GM19452 (cell line): ENCODE results near the gene NRM.
A peak's percentile ranks its signal among the peaks of the same experiment; 100 is the strongest.
"Not testable (repeated sequence)": the region's sequence is repeated elsewhere in the genome, so short reads cannot be mapped to it uniquely, and the experiment has no call there.

ENCODE experiments used
- ATAC-seq: cut with Tn5 transposase; IDR thresholded peaks from one replicate; pipeline ENCODE4 v1.9.1; 2021; ENCODE audit not compliant: unreplicated experiment

The NRM gene

GRCh38 chr6:30672445-30673253, 18.1 kb downstream of the NRM start, which contains the start of gene DHX16:
DHX16 (minus strand) TSS chr6:30673006; CDS start chr6:30672841, 165 bp downstream.
- ATAC-seq, result peak; percentile 76

DNA sequence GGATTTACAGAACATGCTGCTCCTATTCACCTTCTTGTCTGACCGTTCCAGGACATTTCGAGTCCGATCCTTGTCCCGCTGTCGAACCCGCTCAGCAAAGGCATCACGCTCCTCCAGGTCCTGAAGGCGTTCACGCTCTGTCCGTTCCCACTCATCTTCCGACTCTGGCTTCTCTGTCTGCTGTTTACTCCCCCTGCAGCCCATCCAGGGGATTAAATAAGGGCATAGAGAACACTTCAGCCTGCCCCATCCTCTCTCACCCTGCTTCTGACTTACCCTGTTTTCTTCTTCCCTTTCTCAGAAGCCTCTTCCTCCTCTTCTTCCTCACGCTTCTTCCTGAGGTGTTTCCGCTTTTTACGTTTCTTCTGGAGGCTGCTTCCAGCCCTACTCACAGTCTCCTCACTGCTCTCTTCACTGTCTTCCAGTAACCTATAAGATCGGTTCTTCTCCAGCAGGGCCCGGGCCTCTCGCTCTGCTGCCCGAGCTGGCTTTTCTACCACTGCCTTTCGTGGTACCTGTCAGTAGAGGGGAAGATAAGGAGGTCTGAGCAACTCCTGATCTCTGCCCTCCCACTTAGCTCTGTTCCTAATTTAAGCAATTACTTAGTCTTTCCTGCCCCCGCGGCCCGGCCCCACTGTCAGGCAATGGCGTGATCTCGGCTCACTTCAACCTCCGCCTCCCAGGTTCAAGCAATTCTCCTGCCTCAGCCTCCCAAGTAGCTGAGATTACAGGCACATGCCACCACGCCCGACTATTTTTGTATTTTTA, 19.8 kb downstream of the NRM start:
- no peak for ATAC-seq

GRCh38 chr6:30666300-30666699, 24.5 kb downstream of the NRM start:
- not testable (repeated sequence) for ATAC-seq

- ATAC-seq, result no peak
Measured at GRCh38 chr6:30664994-30665767, 25.6 kb downstream of the NRM start.

DNA sequence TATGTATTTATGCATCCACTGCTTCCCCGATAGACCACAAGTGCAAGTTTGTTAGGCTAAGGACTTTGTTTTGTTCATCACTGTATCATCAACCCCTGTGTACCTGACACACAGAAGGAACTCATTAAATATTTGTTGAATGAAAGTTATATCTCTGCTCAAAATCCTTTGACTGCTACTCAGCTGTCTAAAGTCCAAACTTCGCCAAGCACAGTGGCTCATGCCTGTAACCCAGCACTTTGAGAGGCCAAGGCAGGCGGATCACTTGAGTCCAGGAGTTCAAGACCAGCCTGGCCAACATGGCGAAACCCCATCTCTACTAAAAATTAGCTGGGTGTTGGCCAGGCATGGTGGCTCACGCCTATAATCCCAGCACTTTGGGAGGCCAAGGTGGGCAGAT, 32.9 kb downstream of the NRM start:
- not testable (repeated sequence) for ATAC-seq

- ATAC-seq, result no peak
Measured at GRCh38 chr6:30657454-30657853, 33.3 kb downstream of the NRM start.

DNA sequence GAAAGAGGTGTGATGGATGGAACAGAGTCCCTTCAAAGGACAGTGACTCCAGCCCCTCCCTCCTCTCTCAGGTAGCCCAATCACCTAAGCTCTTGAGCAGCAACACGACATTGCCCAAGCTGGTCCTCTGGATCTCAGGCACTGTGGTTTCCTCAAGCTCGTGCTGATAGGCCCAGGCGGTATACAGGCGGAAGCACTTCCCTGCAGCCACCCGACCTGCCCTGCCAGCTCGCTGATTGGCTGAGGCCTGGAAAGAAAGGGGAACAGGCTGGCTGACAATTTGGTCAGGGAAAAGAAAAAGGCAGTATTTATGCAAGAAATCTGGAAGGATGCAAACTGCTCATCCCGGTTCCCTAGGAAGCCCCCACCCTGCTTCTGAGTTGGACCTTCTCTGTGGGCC, 34.3 kb downstream of the NRM start:
- ATAC-seq, result no peak

DNA sequence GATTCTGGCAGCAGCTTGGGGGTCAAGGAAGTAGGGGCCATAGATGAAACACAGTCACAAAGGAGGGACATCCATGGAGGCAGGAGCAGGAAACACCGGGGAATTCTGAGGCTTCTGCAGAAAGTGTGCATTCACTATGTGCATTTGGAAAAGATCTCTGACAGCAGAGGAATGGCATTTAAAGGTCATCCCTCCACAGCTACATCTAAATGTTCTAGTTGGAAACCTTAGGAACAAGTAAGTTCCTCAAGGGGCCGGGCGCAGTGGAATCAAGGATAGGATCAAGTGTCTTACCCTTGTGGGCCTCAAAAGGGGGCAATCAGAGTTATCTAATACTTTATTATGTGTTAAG, 35.1 kb downstream of the NRM start:
- no peak for ATAC-seq

DNA sequence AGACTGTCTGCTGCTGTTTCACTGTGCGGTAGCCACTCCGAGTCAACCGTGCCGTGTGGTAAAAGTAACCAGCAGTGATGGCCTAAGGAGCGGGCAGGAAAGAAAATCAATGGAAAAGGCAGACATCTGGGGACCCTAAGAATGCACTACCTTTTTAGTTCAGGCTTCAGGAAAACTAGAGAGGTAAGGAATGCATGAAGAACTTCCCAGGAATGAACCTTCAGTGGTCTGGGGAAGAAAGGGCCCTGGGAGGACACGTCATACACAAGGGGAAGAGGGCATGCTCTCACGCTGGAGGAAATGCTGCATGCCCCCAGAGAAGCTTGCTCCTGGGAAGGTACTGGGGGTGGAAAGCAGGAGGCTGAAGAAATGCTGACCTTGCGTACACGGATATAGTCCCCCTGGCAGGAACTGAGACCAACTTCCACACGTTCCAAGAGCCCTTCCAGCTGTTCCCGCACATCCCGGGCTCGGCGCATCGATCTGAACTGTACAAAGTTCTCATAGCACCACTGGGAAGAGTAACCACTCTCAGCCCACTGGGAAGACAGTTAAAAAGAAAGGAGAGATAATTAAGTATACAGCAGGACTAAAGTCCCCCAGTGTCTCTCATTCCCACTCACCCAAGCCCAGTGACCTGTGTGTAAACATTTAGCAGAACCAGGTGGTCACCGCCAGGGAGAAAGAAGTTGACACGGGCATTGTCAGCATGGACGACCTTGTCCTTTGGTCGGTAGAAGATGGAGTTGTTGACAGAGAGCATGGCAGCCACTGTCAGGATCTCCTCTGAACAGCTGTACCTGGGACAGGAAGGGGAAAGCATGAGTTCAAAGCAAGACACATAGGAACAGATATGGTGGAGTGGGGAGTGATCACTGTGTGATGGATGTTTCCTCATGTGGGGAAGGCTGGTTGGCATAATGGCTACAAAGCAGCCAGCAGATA, 35.7 kb downstream of the NRM start:
- ATAC-seq, result no peak

GRCh38 chr6:30651143-30651542, 39.6 kb downstream of the NRM start:
- no peak for ATAC-seq

- no peak for ATAC-seq
Measured at GRCh38 chr6:30647242-30648116, 43.3 kb downstream of the NRM start.

DNA sequence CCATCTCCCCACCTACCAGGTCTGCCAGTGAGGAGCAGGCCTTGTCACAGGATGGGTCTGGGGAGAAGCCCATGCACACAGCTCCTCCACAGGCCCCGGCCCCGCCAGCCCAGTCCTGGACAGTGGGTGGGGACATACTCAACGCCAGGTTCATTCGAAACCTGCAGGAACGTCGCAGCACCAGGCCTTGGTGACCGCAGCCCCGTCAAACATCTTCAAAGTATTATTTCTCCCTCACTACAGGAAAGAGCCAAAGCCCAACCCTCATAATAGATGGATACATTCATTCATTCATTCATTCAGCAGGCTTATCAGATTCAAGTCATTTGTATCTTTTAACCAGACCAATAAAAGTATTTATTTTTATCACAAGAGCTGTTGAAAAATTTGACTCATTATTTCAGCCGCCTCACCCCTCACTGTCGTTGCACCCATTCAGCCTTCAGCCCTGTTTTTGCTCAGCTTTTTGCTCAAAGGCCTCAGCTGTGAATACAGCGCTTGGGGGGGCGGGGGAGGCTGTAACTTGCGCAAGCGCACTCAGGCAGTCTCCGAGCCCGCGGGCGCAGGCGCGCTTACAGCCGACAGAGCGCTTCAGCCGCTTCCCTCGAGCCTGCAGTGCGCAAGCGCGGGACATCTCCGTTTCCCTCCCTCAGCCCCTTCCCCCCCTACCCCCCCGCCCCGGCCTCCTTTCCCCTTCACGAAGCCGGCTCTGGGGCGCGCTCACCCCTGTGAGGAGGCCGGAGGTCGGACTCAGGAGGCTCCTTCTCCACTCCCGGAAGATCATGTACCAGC, 44.1 kb downstream of the NRM start, which contains the start of gene C6orf136:
TSS of gene C6orf136 (plus strand) at position 684 of the 792 bp plus-strand sequence. CDS start at position 783, 99 bp downstream.
- no peak for ATAC-seq

DNA sequence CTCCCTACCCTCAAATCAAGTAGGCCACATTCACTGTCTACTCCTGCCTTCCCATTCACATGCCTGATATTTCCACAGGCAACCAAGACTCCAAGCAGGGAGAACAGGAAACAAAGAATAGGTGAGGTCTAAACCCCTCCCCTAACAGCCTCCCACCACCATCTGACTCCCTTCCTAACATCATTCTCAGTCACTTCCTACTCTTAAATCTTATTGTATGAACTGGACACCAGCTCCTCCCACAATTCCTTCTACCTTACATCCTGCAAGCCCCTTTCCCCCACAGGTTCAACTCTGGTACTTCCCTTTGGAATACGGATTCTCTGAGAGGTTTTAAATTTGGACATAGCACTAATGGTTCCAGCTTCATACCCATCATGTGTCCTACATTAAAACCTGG, 44.8 kb downstream of the NRM start:
- ATAC-seq, result no peak

DNA sequence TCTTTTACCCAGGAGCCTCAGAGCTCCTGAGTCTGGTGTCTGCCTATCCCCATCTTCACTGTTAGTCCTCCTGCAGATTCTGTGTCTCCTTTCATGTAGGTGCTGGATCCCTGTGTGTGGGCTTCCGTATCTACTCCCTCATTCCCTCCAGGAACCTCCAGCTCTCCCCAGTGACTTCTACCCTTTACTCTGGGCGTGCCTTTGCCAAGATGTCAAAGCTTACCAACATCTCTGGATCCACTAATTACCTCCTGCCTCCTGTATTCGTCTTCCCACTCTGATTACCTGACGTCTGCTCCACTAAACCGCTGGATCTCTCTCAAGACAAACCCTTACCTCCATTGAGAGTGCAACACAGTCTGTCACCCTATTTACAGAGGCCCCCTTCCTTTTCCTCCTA, 46.0 kb downstream of the NRM start:
- no peak for ATAC-seq

DNA sequence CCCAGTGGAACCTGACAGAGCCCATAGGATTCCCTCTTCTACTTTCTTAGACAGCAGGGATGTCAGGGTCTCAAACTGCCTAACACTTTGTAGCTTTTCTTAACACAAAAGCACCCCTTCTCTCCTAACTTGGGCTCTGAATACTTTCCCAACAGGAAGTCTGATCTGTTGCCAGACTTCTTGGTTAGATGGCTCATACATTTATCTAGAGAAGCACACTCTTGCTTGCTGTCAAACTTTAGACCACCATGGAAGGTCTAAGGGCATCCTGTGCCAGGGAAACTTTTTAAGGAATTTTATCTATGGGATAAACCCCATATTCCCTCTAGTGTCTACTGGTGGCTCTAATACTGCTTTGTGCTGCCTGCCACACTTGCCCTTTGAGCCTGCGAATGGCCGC, 47.1 kb downstream of the NRM start:
- no peak for ATAC-seq

GRCh38 chr6:30641048-30641447, 49.7 kb downstream of the NRM start:
- no peak for ATAC-seq

- ATAC-seq, result no peak
Measured at GRCh38 chr6:30640481-30640880, 50.3 kb downstream of the NRM start.
